DMS153 (cell line): ENCODE measurements around the gene LRBA.

Experiments used
- DNase-seq: peaks from one replicate; lab custom pipeline; 2025; lab: John Stamatoyannopoulos, UW

Gene LRBA

DNA sequence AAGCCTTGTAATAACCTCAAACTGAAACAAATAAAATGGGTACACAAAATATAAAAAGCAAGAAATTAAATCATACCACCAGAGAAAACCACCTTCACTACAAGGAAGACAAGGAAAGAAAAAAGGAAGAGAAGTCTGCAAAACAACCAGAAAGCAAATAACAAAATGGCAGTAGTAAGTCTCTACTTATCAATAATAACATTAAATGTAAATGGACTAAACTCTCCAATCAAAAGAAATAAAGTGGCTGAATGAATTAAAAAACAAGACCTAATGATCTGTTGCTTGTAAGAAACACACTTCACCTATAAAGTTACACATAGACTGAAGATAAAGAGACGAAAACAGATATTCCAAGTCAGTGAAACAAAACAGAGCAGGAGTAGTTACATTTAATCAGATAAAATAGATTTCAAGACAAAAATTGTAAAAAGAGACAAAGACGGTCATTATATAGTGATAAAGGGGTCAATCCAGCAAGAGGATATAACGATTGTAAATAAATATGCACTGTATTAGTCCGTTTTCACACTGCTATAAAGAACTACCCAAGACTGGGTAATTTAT is 289.0 kb downstream of the LRBA start:
- DNase-seq, result no peak

DNA sequence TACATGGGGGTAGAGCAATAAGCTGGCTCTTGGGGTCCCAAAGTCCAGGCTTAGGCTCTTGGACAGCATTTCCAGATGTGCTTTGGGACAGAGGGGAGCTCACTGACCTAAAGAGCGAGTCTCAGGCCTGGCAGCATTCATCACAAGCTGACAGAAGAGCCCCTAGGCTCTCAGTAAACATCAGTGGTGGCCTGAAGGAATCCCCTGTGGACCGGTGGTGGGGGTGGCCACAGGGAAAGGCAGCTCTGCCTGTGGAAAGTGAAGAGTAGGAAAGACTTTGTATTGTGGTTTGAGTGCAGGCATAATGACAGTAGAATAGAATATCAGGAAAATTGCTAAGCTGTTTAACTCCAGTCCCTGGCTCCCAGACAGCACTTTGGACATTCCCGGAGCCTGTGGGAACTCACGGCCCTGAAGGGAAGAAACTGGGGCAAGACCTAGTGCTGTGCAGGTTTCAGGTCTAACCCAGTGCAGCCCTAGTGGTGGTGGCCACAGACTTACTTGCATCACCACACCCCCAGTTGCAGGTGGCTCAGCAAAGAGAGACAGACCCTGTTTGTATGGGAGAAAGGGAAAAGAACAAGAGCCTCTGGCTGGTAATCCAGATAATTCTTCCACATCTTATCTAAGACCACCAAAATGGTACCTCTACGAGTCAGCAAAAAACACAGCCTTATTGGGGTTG is 291.2 kb downstream of the LRBA start:
- no peak for DNase-seq

DNA sequence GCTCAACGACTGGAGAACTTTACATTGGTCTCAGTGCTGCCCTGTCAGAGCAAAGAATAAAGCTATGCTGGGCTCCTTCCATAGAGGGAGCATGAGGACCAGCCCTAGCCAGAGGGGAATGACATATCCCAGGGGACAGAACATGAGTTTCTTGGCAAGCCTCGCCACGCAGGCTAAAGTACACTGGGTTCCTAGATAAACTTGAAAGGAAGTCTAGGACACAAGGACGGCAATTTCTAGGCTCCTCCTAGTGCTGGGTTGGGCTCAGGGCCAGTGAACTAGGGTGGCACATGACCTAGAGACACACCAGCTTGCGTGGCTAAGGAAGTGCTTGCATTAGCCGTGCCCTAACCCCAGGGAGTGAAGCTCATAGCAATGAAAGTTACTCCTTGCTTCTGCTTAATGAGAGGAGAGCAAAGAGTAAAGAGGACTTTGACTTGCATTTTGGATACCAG is 292.1 kb downstream of the LRBA start:
- DNase-seq, result no peak

DNA sequence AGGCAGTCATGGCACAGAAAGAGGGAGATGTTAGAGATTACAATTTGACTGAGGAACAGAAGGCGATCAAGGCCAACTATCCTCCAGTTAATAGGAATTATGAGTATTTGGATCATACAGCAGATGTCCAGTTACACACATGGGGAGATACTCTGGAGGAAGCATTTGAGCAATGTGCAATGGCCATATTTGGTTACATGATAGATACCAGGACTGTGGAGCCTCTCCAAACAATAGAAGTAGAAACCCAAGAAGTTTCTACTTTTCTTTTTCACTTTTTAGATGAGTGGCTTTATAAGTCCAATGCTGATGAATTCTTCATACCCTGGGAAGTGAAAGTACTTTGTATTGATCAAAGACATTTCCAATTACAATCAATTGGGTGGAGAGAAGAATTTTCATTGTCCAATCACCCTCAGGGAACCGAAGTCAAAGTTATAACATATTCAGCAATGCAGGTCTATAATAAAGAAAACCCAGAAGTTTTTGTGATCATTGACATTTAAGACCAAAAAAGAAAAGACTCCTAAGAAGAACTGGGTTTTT is 294.0 kb downstream of the LRBA start:
- no peak for DNase-seq

DNA sequence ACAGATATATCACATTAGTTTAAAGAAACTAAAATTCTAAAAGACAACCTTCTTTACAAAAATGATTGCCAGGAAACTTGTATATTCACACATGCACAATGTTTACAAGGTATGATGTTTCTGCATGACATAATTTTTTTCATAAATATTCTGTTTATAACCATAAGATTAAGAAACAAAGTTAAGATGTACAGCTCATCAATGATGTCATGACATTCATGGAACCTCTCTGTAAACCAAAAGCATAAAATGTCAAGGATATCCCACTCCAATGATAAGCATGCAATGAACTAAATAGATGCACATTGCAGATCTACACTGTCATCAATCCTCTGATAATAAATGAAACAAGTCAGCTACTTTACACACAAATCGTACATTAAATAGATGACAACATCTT is 297.1 kb downstream of the LRBA start:
- DNase-seq, result no peak

DNA sequence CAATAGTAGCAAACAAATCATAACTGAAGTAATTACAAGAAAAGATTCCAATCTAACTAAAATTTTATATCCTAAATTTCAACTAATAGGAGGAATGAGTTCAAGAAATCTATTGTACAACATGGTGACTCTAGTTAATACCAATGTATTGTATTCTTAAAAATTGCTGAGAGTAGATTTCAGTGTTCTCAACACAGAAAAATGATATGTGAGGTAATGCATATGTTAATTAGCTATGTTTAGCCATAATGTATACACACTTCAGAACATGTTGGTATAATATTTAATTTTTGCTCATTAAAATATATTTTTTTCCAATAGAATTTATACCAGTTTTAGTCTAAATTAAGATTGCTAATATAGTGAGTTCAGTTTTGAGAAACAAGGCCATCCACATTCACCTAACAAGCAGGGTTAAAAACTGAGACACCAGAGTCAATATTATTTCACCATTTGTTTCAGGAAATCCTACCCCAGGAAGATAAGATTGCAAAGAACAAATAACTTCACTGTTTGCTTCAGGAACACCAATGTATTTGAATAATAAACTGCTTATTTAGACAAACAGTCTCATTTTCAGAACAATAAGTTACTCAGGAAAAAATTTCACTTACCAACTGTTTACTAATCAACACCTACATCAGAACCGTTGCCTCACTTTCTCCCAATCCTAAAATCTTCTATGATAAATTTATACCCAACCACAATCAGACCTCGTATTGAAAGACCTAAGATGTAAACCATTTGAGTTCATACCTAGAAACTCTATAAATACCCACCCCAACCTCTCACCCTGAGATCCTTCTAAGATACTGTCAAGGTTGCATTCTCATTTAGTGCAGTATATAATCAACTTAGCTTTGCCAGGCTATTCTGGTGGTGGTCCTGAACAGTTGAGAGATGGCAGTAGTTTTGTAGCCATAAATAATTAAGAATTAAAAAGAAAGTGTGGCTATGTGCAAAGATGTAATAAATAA is 300.3 kb downstream of the LRBA start:
- no peak for DNase-seq

DNA sequence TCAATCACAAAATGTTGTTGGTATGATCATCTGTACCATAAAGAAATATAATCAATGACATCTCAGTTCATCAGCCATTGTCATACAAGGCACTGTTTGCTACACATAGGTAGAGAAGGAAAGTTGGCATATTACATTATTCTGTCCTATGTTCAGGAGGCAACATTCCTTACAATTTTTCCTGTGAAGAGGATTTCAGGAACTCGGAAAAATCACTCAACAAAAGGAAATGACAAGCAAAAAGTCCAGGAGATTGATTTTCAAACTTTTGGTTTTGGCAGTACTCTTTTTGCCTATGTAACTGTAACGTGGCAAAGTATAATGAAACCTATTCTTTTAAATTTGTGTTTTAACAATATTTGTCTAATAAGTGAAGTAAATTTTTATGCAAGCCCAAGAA is 301.8 kb downstream of the LRBA start:
- no peak for DNase-seq

DNA sequence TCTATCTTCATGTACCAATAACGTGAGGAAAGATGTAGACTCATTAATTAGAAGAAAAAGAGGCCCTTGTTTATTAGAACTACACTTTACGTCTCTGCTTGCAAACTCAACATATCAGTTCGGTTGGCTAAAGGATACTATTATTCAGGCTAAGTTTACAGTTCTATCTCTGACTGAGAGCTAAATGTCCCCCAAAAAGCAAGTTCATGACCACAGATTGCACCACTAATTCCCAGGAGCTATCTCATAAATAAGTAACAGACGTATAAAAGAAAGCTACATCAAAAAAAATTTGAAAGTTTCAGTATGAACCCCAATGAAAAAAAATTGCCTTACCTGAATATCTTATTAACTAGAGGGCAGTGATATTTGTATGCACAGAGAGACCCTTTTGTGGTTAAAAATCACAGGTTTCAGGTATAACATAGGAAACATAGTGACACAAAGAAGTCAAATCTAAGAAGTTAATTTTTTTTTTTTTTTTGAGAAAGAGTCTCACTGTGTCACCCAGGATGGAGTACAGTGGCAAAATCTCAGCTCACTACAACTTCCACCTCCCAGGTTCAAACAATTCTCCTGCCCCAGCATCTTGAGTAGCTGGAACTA is 304.2 kb downstream of the LRBA start:
- DNase-seq, result no peak

DNA sequence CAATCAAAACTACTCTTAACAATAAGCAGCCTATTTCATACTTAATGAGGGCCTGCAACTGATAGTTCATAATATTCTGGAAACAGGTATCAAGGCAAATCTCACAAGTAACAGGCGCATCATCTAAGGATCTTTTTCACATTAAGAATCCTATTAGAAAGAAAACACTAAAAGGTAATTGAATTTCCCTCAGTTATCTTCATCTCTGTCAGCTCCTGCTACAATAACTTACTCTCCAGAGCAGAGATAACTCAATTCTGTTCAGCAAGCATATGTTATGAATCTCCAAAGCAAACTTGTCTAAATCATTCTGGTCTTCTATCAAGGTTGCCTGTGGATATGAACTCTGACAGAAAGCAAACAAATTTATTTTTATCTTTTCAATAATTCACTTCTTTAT is 307.1 kb downstream of the LRBA start:
- no peak for DNase-seq

DNA sequence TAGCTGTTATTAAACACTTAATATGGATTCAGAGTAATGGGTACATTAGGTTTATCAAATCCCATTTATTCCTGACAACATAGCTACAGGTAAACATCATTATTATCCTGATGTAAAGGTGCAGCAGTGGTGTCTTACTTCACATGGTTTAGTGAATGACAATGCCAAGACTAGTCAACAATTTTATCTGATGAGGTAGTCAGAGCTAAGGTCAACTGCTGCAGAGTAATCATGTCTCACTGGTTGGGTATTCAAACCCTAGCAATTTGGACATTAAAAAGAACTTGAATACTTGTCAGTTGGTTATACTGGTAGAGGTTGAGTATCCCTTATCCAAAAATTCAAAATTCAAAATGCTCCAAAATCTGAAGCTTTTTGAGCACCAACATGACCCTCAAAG is 315.5 kb downstream of the LRBA start:
- DNase-seq, result no peak

DNA sequence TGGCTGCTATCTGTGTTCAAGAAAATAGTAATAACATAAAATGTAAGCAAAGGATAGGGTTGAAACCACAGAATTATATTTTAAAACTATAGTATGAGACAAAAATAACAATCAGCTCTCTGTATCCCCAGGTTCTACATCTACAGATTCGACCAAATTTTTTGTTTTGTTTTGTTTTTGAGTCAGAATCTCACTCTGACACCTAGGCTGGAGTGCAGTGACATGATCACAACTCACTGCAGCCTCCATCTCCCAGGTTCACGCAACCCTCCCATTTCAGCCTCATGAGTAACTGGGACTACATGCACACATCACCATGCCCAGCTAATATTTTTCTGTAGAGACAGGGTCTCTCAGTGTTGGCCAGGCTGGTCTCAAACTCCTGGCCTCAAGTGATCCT is 319.9 kb downstream of the LRBA start:
- no peak for DNase-seq

DNA sequence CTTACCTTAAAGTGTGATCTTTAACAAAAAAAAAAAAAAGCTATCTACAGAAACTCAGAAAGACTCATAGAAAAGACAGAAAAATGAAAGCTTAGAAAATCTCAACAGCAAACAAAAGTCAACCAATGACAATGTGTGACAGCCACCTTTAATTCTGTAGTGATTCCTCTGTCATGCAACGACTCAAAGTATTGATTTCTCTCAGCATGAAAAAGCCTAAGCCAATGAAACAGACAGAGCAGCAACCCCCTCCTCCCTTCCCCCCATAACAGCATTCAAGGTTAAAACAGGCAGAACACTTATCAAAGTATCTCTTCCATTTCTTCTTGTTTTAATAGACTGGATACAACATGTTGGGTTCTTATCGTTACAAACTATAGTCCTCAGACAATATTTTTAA is 320.6 kb downstream of the LRBA start:
- DNase-seq, result no peak

DNA sequence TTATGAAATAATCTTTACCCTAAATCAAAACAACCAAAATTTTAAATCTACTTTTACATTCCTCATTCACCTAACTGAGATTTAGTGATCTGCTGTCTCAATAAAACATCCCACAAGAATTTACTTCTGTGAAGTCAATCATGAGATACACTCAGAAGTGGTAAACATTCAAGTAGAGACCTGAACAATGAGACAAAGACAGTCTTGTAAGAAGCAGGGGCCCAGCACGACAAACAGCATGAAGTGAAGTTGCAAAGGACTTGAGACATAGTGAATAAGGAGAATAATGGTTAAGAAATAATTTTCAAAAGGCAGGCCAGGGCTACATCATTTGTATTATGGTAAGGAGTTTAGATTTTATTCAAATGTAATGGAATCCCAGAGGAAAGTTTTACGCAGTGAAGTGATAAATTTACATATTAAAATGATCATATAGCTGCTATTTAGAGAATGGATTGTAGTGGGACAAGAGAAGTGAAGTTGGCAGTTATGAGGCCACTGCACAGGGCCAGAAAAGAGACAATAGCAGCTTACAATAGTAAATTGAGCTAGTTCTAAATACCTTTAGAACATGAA is 331.2 kb downstream of the LRBA start:
- no peak for DNase-seq

DNA sequence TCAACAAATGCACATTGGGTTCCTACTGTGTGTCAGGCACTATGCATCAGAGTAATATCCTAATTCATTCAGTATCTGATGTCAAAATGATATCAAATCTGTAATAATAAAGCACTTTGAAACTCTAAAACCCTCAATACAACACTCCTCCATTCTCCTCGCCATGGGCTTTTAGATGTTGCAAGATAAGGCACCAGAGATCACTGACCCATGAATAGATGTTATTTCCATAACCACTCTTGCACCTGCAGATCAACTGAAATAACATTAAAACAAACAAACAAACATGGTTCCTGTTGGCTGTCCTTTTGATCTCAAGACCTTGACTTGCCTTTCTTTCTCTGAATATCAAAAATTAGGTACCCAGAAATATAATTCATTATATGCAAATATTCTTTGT is 333.0 kb downstream of the LRBA start:
- no peak for DNase-seq

DNA sequence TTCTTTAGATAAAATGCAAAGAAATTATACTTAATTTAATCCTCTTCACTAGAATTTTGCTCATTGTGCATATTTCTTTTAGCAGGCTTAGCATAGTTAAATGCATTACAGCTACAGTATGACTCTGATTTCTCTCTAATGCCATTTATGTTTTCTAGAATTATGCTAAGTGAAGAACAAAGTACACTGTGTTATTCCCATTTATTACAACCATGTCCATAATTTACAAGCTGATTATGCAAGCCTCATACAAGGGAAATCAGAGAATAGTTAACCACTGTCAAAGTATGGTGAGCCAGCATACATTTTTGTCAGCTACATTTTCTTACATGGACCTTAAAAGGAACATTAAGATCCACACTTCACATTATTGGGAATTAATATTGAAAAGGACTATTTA is 334.0 kb downstream of the LRBA start:
- no peak for DNase-seq

DNA sequence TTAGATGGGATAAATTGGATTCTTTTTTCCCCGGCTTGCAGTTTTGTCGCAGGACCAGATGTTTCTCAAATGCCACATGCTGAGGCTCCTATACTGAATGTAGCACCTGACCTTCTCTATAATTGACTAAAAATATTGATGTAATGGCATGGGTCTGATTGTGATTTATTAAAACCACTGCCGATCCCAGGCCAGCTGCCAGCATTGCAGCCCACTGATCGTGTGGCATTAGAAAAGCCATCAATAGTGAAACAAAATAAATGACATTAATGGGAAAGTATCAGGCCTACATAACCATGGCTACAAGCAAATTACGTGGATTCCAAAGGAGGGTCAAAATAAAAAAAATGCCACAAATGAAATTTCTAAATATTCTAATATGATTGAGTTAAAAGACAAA is 334.4 kb downstream of the LRBA start:
- no peak for DNase-seq

DNA sequence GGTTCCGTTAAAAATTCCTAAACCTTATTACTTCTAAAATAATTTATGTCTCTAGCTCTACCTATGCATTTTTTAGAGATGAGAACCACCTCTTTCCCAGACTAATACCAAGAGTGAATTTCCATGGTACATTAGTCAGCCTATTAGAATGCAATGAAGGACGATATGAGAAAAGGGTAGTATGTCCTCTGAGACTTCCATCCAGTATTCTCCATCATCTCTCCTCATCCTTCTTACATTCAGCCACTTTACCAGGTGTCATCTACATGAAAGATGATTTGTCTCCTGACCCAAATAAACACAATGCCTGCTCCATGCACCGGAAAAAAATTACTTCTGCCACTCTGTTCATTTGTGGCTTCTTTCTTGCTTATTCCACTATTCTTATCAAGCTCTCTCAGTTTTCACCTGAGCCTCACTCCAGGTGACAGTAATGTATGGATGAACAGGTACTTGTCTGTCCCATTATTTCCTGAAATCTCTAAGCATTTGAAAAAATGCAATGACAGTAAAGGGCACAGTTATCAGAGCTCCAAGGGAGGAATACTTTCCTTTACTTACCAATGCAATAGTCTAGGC is 335.2 kb downstream of the LRBA start:
- DNase-seq, result no peak

DNA sequence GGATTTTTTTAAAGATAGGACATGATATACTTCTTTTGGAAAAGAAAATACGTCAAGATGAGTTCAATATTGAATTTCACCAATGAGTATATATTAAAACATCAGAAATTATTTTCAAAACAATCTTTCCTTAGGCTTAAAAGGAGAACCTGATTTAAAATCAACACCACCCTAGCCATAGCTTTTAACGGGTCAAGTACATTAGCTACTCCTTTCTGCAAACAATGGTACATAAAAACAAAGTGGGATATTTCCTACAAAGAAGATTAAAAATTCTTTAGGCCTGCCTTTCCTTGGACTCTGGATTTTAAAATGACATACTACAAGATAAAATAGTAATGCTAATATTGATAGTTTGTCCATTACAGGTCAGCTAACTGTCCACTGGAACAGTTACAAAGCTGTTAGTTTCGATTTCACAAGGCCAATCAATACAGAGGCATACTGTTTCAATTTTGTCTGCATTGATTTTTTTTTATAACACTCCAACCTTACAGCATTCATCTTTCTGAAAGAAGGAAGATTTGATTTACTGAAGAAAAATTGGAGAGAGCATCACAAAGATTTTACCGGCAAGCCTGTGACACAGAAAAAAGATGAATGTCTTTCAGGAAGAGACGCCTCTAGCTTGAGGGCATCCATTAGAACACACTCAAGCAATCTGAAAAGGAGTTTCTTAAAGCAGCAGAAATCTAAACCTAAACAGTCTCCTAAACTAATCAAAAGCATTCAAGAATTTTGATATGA is 335.9 kb downstream of the LRBA start:
- no peak for DNase-seq

DNA sequence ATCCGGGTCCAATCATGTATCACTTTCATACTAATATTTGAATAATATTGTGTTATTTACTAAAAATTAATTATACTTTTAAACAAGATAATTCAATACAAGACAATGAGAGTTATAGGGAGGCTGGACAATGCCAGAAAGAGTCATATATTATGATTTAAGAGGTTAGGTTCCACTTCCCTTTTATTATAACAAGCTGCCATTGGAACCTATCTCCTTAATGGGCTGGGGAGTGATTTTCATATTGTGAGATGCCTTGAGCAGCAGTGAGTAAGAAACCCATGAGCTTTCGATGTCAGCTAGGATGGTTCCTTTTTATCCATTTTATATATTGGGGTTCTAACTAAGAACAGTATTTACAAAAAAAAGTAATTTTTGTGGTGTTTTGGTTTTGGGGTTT is 341.3 kb downstream of the LRBA start:
- no peak for DNase-seq

DNA sequence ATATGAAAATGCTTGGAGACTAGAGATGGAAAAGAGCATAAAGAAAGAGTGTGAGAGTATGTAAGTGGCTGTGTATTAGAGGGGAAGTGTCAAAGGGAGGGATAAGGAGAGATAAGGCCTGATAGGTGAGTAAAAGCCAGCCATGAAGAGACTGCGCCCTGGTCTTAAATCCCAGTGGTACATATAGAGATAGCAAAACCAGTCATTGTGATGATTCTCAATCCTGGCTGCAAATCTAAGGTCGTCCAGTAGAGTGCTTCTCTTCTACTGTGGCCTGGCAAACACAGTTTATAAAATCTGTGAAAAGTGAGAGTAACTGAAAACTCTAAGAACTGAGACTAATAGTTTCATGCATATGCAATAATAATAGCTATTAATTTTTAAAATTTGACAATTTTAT is 346.3 kb downstream of the LRBA start:
- DNase-seq, result no peak

DNA sequence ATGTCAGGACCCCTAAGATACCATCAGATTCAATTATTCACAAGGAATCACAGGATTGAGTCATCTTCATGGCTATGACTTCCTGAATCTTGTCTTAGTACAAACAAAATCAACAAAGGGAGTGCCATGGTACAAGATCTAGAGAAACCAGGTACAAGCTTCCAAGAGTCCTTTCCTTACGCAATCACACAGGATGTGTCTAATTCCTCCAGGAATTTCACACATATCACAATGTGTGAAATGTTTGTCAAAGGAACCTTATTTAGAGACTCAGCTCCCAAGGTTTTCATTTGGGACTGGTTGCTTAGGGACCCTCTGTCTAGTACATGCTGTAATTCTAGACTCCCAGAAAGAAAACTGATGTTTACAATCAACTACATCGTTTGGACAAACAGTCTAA is 350.1 kb downstream of the LRBA start:
- no peak for DNase-seq
